ENCODE measurements around the gene RXRG. TPM values are rescaled to one million over a fixed set of nuclear protein-coding genes. Genes with fewer than 3 reads are reported as not detected.

RXRG gene
- total RNA-seq, 1 experiment from 2014 or later, result not detected

DNA sequence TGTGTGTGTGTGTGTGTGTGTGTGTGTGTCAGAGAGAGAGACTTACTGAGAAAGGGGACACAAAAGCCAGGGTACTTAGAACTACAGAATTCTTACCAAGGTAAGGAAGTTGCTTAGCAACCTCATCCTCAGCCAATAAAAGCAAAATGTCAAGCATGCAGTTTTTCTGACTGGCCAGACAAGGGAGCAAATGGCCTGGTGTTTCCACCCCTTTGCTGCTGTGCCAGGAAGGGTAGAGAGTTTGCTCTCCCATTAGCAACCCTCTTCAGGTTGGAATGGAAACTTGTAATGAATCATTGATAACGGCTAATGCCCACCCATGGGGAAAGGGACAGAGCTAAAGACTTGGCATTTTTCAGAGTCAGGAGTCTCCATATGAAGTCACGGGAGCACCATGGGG is 10.6 kb downstream of the RXRG start:
- peak; percentile 73 for ATAC-seq
- TF ChIP-seq HMGA2 (CRISPR knock-in tag; IDR thresholded peaks at IDR 0.05) (no peak), FOXJ3 (CRISPR knock-in tag; IDR thresholded peaks at IDR 0.05; ENCODE audit: borderline replicate concordance) (no peak), IRF2 (CRISPR knock-in tag; IDR thresholded peaks at IDR 0.05; ENCODE audit: borderline replicate concordance, low read depth) (no peak), ATF1 (CRISPR knock-in tag; IDR thresholded peaks at IDR 0.05) (no peak), GABPB1 (CRISPR knock-in tag; IDR thresholded peaks at IDR 0.05) (no peak), ZNF281 (CRISPR knock-in tag; IDR thresholded peaks at IDR 0.05) (no peak), ZNF317 (CRISPR knock-in tag; IDR thresholded peaks at IDR 0.05; ENCODE audit: borderline replicate concordance, low read depth) (no peak), ZNF425 (CRISPR knock-in tag; conservative IDR thresholded peaks at IDR 0.05) (no peak), SMAD4 (CRISPR knock-in tag; IDR thresholded peaks at IDR 0.05) (no peak), ZNF423 (CRISPR knock-in tag; IDR thresholded peaks at IDR 0.05) (no peak), ETV6 (CRISPR knock-in tag; IDR thresholded peaks at IDR 0.05) (no peak), CREB1 (CRISPR knock-in tag; IDR thresholded peaks at IDR 0.05) (no peak), ELF4 (CRISPR knock-in tag; IDR thresholded peaks at IDR 0.05; ENCODE audit: low read depth) (no peak), ZNF263 (CRISPR knock-in tag; IDR thresholded peaks at IDR 0.05; ENCODE audit: low read depth) (no peak), NFE2L1 (CRISPR knock-in tag; IDR thresholded peaks at IDR 0.05) (no peak)
- TF ChIP-seq, protein P1, sequence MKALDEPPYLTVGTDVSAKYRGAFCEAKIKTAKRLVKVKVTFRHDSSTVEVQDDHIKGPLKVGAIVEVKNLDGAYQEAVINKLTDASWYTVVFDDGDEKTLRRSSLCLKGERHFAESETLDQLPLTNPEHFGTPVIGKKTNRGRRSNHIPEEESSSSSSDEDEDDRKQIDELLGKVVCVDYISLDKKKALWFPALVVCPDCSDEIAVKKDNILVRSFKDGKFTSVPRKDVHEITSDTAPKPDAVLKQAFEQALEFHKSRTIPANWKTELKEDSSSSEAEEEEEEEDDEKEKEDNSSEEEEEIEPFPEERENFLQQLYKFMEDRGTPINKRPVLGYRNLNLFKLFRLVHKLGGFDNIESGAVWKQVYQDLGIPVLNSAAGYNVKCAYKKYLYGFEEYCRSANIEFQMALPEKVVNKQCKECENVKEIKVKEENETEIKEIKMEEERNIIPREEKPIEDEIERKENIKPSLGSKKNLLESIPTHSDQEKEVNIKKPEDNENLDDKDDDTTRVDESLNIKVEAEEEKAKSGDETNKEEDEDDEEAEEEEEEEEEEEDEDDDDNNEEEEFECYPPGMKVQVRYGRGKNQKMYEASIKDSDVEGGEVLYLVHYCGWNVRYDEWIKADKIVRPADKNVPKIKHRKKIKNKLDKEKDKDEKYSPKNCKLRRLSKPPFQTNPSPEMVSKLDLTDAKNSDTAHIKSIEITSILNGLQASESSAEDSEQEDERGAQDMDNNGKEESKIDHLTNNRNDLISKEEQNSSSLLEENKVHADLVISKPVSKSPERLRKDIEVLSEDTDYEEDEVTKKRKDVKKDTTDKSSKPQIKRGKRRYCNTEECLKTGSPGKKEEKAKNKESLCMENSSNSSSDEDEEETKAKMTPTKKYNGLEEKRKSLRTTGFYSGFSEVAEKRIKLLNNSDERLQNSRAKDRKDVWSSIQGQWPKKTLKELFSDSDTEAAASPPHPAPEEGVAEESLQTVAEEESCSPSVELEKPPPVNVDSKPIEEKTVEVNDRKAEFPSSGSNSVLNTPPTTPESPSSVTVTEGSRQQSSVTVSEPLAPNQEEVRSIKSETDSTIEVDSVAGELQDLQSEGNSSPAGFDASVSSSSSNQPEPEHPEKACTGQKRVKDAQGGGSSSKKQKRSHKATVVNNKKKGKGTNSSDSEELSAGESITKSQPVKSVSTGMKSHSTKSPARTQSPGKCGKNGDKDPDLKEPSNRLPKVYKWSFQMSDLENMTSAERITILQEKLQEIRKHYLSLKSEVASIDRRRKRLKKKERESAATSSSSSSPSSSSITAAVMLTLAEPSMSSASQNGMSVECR (CRISPR knock-in tag; IDR thresholded peaks at IDR 0.05; ENCODE audit: borderline replicate concordance), result no peak
- TF ChIP-seq, protein P2, sequence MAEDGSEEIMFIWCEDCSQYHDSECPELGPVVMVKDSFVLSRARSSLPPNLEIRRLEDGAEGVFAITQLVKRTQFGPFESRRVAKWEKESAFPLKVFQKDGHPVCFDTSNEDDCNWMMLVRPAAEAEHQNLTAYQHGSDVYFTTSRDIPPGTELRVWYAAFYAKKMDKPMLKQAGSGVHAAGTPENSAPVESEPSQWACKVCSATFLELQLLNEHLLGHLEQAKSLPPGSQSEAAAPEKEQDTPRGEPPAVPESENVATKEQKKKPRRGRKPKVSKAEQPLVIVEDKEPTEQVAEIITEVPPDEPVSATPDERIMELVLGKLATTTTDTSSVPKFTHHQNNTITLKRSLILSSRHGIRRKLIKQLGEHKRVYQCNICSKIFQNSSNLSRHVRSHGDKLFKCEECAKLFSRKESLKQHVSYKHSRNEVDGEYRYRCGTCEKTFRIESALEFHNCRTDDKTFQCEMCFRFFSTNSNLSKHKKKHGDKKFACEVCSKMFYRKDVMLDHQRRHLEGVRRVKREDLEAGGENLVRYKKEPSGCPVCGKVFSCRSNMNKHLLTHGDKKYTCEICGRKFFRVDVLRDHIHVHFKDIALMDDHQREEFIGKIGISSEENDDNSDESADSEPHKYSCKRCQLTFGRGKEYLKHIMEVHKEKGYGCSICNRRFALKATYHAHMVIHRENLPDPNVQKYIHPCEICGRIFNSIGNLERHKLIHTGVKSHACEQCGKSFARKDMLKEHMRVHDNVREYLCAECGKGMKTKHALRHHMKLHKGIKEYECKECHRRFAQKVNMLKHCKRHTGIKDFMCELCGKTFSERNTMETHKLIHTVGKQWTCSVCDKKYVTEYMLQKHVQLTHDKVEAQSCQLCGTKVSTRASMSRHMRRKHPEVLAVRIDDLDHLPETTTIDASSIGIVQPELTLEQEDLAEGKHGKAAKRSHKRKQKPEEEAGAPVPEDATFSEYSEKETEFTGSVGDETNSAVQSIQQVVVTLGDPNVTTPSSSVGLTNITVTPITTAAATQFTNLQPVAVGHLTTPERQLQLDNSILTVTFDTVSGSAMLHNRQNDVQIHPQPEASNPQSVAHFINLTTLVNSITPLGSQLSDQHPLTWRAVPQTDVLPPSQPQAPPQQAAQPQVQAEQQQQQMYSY (CRISPR knock-in tag; IDR thresholded peaks at IDR 0.05), result no peak
- TF ChIP-seq, protein P3, sequence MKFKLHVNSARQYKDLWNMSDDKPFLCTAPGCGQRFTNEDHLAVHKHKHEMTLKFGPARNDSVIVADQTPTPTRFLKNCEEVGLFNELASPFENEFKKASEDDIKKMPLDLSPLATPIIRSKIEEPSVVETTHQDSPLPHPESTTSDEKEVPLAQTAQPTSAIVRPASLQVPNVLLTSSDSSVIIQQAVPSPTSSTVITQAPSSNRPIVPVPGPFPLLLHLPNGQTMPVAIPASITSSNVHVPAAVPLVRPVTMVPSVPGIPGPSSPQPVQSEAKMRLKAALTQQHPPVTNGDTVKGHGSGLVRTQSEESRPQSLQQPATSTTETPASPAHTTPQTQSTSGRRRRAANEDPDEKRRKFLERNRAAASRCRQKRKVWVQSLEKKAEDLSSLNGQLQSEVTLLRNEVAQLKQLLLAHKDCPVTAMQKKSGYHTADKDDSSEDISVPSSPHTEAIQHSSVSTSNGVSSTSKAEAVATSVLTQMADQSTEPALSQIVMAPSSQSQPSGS (CRISPR knock-in tag; IDR thresholded peaks at IDR 0.05; ENCODE audit: borderline replicate concordance, low read depth), result no peak
- TF ChIP-seq, protein P4, sequence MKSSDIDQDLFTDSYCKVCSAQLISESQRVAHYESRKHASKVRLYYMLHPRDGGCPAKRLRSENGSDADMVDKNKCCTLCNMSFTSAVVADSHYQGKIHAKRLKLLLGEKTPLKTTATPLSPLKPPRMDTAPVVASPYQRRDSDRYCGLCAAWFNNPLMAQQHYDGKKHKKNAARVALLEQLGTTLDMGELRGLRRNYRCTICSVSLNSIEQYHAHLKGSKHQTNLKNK (CRISPR knock-in tag; IDR thresholded peaks at IDR 0.05), result no peak
- TF ChIP-seq, protein P5, sequence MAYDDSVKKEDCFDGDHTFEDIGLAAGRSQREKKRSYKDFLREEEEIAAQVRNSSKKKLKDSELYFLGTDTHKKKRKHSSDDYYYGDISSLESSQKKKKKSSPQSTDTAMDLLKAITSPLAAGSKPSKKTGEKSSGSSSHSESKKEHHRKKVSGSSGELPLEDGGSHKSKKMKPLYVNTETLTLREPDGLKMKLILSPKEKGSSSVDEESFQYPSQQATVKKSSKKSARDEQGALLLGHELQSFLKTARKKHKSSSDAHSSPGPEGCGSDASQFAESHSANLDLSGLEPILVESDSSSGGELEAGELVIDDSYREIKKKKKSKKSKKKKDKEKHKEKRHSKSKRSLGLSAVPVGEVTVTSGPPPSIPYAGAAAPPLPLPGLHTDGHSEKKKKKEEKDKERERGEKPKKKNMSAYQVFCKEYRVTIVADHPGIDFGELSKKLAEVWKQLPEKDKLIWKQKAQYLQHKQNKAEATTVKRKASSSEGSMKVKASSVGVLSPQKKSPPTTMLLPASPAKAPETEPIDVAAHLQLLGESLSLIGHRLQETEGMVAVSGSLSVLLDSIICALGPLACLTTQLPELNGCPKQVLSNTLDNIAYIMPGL (CRISPR knock-in tag; IDR thresholded peaks at IDR 0.05), result no peak
- no peaks in the 10 kb centered on the region for H3K9me3 Mint-ChIP-seq
- no peak for DNase-seq (ENCODE audit: low spot score)
- peaks cover 8% of the 10 kb centered on the region for H3K4me1 Mint-ChIP-seq
- no peak overlapping the region for H3K4me3 Mint-ChIP-seq
- H3K27me3 Mint-ChIP-seq (ENCODE audit: low read depth), result peaks cover 12% of the 10 kb centered on the region
- ChIA-PET POLR2A (interaction anchor here (0.6 kb wide), 1 partner anchor 142 kb away, joined by 6 read pairs; no protein-coding TSS in a partner anchor), CTCF (interaction anchor here (0.7 kb wide), 1 partner anchor 353 kb away, joined by 3 read pairs; no protein-coding TSS in a partner anchor)
- no peak overlapping the region for H3K27ac Mint-ChIP-seq
- no peaks in the 10 kb centered on the region for H3K36me3 Mint-ChIP-seq

Data from WTC11 (cell line).